Body of pancreas (tissue), 4 donors: ENCODE data around the gene KRTAP10-8.

Experiments
- POLR2A ChIP-seq, 3 donors: fragments of 450-650 bp; IDR thresholded peaks; one replicate each; pipeline ENCODE4 v1.6.1; 2016; ENCODE audit warnings: antibody characterized with exemption in 3 of 3, mild to moderate bottlenecking in 2 of 3
- TF ChIP-seq, protein P1 (sequence below), 7 experiments: fragments of 450-650 bp in 4 of 7; fragments of 200-600 bp in 3 of 7; sonication (generic) in 3 of 7; IDR thresholded peaks; one replicate each; pipeline ENCODE4 v1.5.1; 2016 to 2019; ENCODE audit warnings: antibody characterized with exemption in 7 of 7

DNA sequence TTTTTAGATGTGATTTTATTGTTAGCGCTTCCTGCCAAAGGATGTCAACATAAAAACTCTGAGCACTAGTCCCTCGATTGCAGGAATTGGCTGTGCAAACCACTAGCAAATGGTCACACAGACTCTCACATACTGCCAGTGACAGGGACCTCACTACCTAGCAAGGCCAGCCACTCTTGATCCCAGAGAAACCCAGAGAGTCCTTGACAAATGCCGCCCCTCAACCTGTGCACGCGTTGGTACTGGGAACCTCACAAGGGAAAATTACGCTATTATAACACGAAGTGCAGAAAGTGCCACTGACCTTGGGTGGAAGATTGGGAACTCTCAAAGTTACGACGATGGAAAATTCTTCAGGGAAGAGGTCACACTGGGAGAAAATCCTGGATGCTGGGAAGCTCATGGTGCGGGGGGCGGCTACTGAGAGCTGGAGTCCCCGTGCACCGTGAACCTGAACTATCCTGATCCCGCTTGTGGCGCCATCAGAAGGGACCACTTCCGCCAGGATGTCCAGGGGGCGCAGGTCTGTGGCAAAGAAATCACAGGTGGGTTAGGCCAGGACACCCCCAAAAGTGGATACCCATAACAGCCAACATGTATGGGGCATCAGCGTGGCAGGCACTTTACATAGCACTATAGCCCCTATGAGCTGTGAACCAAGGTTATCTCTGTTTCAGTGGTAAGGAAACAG, 44.3 kb upstream of the KRTAP10-8 start:
- TF ChIP-seq POLR2A (IDR thresholded peaks at IDR 0.05): no peak
- TF ChIP-seq, protein P1, sequence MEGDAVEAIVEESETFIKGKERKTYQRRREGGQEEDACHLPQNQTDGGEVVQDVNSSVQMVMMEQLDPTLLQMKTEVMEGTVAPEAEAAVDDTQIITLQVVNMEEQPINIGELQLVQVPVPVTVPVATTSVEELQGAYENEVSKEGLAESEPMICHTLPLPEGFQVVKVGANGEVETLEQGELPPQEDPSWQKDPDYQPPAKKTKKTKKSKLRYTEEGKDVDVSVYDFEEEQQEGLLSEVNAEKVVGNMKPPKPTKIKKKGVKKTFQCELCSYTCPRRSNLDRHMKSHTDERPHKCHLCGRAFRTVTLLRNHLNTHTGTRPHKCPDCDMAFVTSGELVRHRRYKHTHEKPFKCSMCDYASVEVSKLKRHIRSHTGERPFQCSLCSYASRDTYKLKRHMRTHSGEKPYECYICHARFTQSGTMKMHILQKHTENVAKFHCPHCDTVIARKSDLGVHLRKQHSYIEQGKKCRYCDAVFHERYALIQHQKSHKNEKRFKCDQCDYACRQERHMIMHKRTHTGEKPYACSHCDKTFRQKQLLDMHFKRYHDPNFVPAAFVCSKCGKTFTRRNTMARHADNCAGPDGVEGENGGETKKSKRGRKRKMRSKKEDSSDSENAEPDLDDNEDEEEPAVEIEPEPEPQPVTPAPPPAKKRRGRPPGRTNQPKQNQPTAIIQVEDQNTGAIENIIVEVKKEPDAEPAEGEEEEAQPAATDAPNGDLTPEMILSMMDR (IDR thresholded peaks at IDR 0.05): no peak
